ENCODE measurements around the gene LCTL.

GRCh38 chr15:66508293-66508883 is 57.4 kb downstream of the LCTL start:
- TF ChIP-seq CTCF (IDR thresholded peaks at IDR 0.05), result no peak
- no peak for TF ChIP-seq EZH2 (IDR thresholded peaks at IDR 0.05; ENCODE audit: borderline replicate concordance, insufficient read depth, low read depth, low read length, poor library complexity, severe bottlenecking)

Data from B cell (primary cell).